ENCODE results near the gene CCNI2. TPM values are rescaled to one million over a fixed set of nuclear protein-coding genes. Genes with fewer than 3 reads are reported as not detected.

CCNI2 gene
- polyA plus RNA-seq, 1 experiment, result not detected

DNA sequence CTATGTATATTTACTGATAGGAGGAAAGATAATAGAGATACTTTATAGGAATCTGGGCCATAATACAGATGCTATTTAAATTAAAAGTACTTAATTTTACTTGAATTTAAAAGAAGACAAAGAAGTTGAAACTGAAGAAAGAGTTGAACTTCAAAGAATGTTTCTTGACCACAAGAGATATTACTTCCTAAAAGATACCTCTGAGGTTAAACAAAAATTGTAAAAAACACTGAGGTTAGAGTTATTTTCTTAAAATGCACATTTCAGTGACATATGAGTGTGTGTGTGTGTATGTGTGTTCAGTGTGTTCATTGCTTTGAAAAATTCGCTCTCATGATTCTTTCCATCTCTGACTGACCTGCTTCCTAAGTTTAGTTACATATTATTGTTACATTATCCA lies 33.4 kb downstream of the CCNI2 start:
- no peaks in the 10 kb centered on the region for H3K27me3 ChIP-seq (ENCODE audit: control insufficient read depth, insufficient read depth, low read length)
- no peak for DNase-seq (ENCODE audit: low read depth)
- POLR2A ChIA-PET, result no interaction called here
- TF ChIP-seq, protein P1, sequence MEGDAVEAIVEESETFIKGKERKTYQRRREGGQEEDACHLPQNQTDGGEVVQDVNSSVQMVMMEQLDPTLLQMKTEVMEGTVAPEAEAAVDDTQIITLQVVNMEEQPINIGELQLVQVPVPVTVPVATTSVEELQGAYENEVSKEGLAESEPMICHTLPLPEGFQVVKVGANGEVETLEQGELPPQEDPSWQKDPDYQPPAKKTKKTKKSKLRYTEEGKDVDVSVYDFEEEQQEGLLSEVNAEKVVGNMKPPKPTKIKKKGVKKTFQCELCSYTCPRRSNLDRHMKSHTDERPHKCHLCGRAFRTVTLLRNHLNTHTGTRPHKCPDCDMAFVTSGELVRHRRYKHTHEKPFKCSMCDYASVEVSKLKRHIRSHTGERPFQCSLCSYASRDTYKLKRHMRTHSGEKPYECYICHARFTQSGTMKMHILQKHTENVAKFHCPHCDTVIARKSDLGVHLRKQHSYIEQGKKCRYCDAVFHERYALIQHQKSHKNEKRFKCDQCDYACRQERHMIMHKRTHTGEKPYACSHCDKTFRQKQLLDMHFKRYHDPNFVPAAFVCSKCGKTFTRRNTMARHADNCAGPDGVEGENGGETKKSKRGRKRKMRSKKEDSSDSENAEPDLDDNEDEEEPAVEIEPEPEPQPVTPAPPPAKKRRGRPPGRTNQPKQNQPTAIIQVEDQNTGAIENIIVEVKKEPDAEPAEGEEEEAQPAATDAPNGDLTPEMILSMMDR (IDR thresholded peaks at IDR 0.05; ENCODE audit: insufficient read depth, low read depth, low read length), result no peak
- CTCF ChIA-PET, result interaction anchor here (2.2 kb wide), 1 partner anchor 22 kb away, joined by 5 read pairs; no protein-coding TSS in a partner anchor
- no peak overlapping the region for H3K4me3 ChIP-seq (ENCODE audit: low read depth, low read length)
- no peaks in the 10 kb centered on the region for H3K36me3 ChIP-seq (ENCODE audit: control insufficient read depth, insufficient read depth, low read length)

DNA sequence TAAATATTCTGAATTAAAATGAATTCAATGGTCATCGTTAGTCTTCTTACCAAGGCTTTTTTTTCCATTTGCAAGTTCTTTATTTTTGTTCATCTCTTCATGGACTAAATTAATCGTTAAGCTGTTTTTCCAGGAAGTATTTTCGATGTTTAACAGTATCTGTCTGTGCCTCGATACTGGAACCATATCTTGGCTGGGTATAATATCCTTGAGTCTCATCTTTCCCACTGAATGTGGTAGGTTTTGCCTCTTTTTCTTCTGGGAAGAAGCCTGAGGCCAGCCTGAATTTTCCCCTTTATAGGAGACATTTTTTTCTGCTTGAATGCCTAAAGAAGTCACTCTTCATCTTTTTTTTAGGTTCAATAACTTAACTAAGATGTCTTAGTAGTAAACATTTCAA lies 33.8 kb downstream of the CCNI2 start:
- Histone ChIP-seq H3K36me3 (ENCODE audit: control insufficient read depth, insufficient read depth, low read length) (no peaks in the 10 kb centered on the region), H3K4me3 (ENCODE audit: low read depth, low read length) (no peak overlapping the region), H3K27me3 (ENCODE audit: control insufficient read depth, insufficient read depth, low read length) (no peaks in the 10 kb centered on the region)
- no peak for DNase-seq (ENCODE audit: low read depth)
- TF ChIP-seq, protein P1 (IDR thresholded peaks at IDR 0.05; ENCODE audit: insufficient read depth, low read depth, low read length), result no peak
- CTCF ChIA-PET, result interaction anchor here (2.2 kb wide), 1 partner anchor 23 kb away, joined by 5 read pairs; no protein-coding TSS in a partner anchor
- POLR2A ChIA-PET, result no interaction called here

DNA sequence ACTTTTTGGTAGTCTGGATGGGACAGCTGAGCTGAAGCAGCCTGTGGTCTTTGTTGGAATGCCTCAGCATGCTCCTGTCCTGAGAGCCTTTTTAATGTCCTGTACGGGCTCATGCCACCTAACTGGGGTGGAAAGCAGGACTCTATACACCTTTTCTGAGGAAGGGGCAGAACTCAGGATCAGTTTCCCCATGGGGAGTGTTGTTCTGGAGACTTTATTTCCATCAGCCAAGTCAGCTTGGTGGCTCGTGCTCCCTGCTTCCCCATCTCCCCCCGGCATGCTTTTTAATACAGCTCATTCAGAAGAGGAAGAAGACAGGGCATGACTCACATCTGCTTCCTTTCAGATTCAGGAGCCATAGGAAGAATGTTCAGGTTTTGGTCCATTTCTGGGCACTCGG lies 34.9 kb downstream of the CCNI2 start:
- H3K36me3 ChIP-seq (ENCODE audit: control insufficient read depth, insufficient read depth, low read length), result no peaks in the 10 kb centered on the region
- H3K4me3 ChIP-seq (ENCODE audit: low read depth, low read length), result no peak overlapping the region
- H3K27me3 ChIP-seq (ENCODE audit: control insufficient read depth, insufficient read depth, low read length), result no peaks in the 10 kb centered on the region
- ChIA-PET CTCF (interaction anchor here (1.3 to 2.2 kb wide), 3 partner anchors 11 to 39 kb away, joined by 3 to 12 read pairs (median 5); no protein-coding TSS in a partner anchor), POLR2A (no interaction called here)
- no peak for DNase-seq (ENCODE audit: low read depth)
- TF ChIP-seq, protein P1 (IDR thresholded peaks at IDR 0.05; ENCODE audit: insufficient read depth, low read depth, low read length), result no peak

- Histone ChIP-seq H3K4me3 (ENCODE audit: low read depth, low read length) (no peak overlapping the region), H3K36me3 (ENCODE audit: control insufficient read depth, insufficient read depth, low read length) (no peaks in the 10 kb centered on the region), H3K27me3 (ENCODE audit: control insufficient read depth, insufficient read depth, low read length) (no peaks in the 10 kb centered on the region)
- TF ChIP-seq, protein P1 (IDR thresholded peaks at IDR 0.05; ENCODE audit: insufficient read depth, low read depth, low read length), result no peak
- POLR2A ChIA-PET, result no interaction called here
- DNase-seq (ENCODE audit: low read depth), result no peak
- CTCF ChIA-PET, result interaction anchor here (1.5 kb wide), 1 partner anchor 17 kb away, joined by 4 read pairs; no protein-coding TSS in a partner anchor
Observed at GRCh38 chr5:132785365-132785764, 38.1 kb downstream of the CCNI2 start.

DNA sequence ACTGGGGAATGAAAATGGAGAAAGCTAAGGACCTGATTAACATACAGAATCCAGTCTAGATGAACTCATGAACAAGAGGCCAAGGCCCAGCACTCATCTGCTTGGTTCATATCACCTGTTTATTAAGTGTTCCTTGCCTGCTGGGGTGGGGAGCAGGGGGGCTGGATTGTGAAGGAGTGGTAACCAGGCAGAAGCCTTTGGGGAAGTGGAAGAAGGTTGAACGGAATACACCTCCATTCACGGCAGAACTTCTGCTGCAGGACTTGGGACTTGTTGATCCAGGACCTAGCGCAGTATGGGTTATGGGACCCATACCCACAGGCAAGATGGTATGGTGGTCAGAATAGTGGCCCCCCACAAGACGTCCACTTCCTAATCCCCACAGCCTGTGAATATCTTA lies 38.6 kb downstream of the CCNI2 start:
- no peak for DNase-seq (ENCODE audit: low read depth)
- no peak overlapping the region for H3K4me3 ChIP-seq (ENCODE audit: low read depth, low read length)
- H3K27me3 ChIP-seq (ENCODE audit: control insufficient read depth, insufficient read depth, low read length), result no peaks in the 10 kb centered on the region
- H3K36me3 ChIP-seq (ENCODE audit: control insufficient read depth, insufficient read depth, low read length), result no peaks in the 10 kb centered on the region
- TF ChIP-seq, protein P1 (IDR thresholded peaks at IDR 0.05; ENCODE audit: insufficient read depth, low read depth, low read length), result no peak
- CTCF ChIA-PET, result interaction anchor here (1.1 to 1.5 kb wide), 2 partner anchors 13 to 17 kb away, joined by 3 to 4 read pairs; no protein-coding TSS in a partner anchor
- POLR2A ChIA-PET, result no interaction called here

Measured in BJ (cell line).